Tibial nerve (tissue), 4 donors: ENCODE measurements around the gene TPSB2. TPM values are rescaled to one million over a fixed set of nuclear protein-coding genes. Genes with fewer than 3 reads are reported as not detected.
A peak's percentile ranks its signal among the peaks of the same experiment; 100 is the strongest.
"Not testable (repeated sequence)": the region's sequence is repeated elsewhere in the genome, so short reads cannot be mapped to it uniquely, and the experiment has no call there.

ENCODE experiments used
- DNase-seq, 2 donors: peaks; one replicate each; pipeline ENCODE4 v3.0.0-alpha.2; 2019; ENCODE audit warnings: low spot score in 2 of 2
- H3K27ac ChIP-seq, 4 donors: fragments of 200-600 bp; sonication (generic) in 3 of 4; one replicate each; pipeline ENCODE4 v1.5.1; 2017 to 2019; ENCODE audit warnings: mild to moderate bottlenecking in 1 of 4
- H3K27me3 ChIP-seq, 2 donors: fragments of 200-600 bp; sonication (generic) in 1 of 2; one replicate each; pipeline versions ENCODE4 v1.5.1 to v1.6.0; 2017 to 2019
- H3K36me3 ChIP-seq, 3 donors: fragments of 200-600 bp; sonication (generic); one replicate each; pipeline ENCODE4 v1.5.1; 2018 to 2019
- H3K4me1 ChIP-seq, 4 donors: fragments of 200-600 bp; sonication (generic) in 3 of 4; one replicate each; pipeline ENCODE4 v1.5.1; 2017 to 2019
- H3K4me3 ChIP-seq, 4 donors: fragments of 200-600 bp; sonication (generic) in 3 of 4; one replicate each; pipeline ENCODE4 v1.5.1; 2017 to 2019; ENCODE audit warnings: mild to moderate bottlenecking in 1 of 4, moderate library complexity in 1 of 4
- H3K9me3 ChIP-seq, 4 donors: fragments of 200-600 bp; sonication (generic) in 3 of 4; one replicate each; pipeline ENCODE4 v1.5.1; 2017 to 2019
- CTCF ChIP-seq, 5 experiments: fragments of 200-600 bp in 3 of 5; fragments of 450-650 bp in 2 of 5; sonication (generic) in 3 of 5; IDR thresholded peaks; one replicate each; pipeline ENCODE4 v1.5.1; 2016 to 2019; ENCODE audit warnings: antibody characterized with exemption in 5 of 5, mild to moderate bottlenecking in 3 of 5, moderate library complexity in 2 of 5
- EP300 ChIP-seq, 2 donors: sonication (generic); formaldehyde crosslinking; IDR thresholded peaks; one replicate each; pipeline ENCODE4 v1.6.1; 2017; ENCODE audit warnings: antibody characterized with exemption in 2 of 2, mild to moderate bottlenecking in 1 of 2
- POLR2A ChIP-seq, 2 donors: fragments of 450-650 bp; IDR thresholded peaks; one replicate each; pipeline ENCODE4 v1.6.1; 2017; ENCODE audit warnings: antibody characterized with exemption in 2 of 2, mild to moderate bottlenecking in 2 of 2, moderate library complexity in 2 of 2
- WGBS, 2 donors: methylation state at CpG; one replicate each; pipeline ENCODE4 v1.1.5; 2018; 5-methylcytosine and 5-hydroxymethylcytosine counted together
- total RNA-seq, 4 donors: library from RNA; depleted of rRNA; stranded (reverse); fragments of >200 nt; gene quantifications; one replicate each; pipeline ENCODE4 v1.1.0, GENCODE V29; 2016

The TPSB2 gene
- total RNA-seq, 4 donors from 2014 or later, result 14.7 to 59.0 (median 29.1) TPM

GRCh38 chr16:1188432-1189189 is 41.4 kb downstream of the TPSB2 start:
- DNase-seq, result peak; percentile 13 to 26

GRCh38 chr16:1185460-1186207 is 44.4 kb downstream of the TPSB2 start:
- H3K27ac ChIP-seq, H3K9me3 ChIP-seq, H3K36me3 ChIP-seq, H3K4me3 ChIP-seq, DNase-seq: not testable (repeated sequence)
- whole genome bisulfite sequencing, 2 donors, result 91 to 93% methylated on average over 36 to 39 of the region's 86 CpGs
- Histone ChIP-seq H3K4me1 (peaks cover 0 to 16% (median 0%) of the 10 kb centered on the region in 4 donors), H3K27me3 (peaks cover 0 to 34% of the 10 kb centered on the region in 2 donors)

More at GRCh38 chr16:1188432-1189189, 41.4 kb downstream of the TPSB2 start:
- Histone ChIP-seq H3K9me3 (no peaks in the 10 kb centered on the region), H3K4me3 (no peak overlapping the region), H3K36me3 (no peaks in the 10 kb centered on the region), H3K4me1 (no peaks in the 10 kb centered on the region), H3K27me3 (peaks cover 0 to 14% of the 10 kb centered on the region in 2 donors), H3K27ac (no peak overlapping the region)
- WGBS, 2 donors, result 35 to 46% methylated on average over 23 to 24 of the region's 32 CpGs
- TF ChIP-seq CTCF (IDR thresholded peaks at IDR 0.05) (no peak), POLR2A (IDR thresholded peaks at IDR 0.05) (no peak), EP300 (IDR thresholded peaks at IDR 0.05) (no peak)

GRCh38 chr16:1184980-1185379 is 45.0 kb downstream of the TPSB2 start:
- Histone ChIP-seq H3K27ac (no peak overlapping the region), H3K27me3 (peaks cover 0 to 40% of the 10 kb centered on the region in 2 donors)

GRCh38 chr16:1184156-1184868 is 45.7 kb downstream of the TPSB2 start:
- peaks cover 0 to 16% (median 0%) of the 10 kb centered on the region in 4 donors for H3K4me1 ChIP-seq
- peaks cover 0 to 45% of the 10 kb centered on the region in 2 donors for H3K27me3 ChIP-seq
- no peaks in the 10 kb centered on the region for H3K36me3 ChIP-seq
- TF ChIP-seq CTCF (IDR thresholded peaks at IDR 0.05), result no peak
- no peak for TF ChIP-seq EP300 (IDR thresholded peaks at IDR 0.05)
- TF ChIP-seq POLR2A (IDR thresholded peaks at IDR 0.05), result no peak
- no peaks in the 10 kb centered on the region for H3K9me3 ChIP-seq
- DNase-seq, result no peak
- no peak overlapping the region for H3K27ac ChIP-seq
- WGBS, 2 donors, result 73 to 80% methylated on average over 15 to 25 of the region's 26 CpGs
- H3K4me3 ChIP-seq, result no peak overlapping the region

More at GRCh38 chr16:1184980-1185379, 45.0 kb downstream of the TPSB2 start:
- Histone ChIP-seq H3K9me3 (no peaks in the 10 kb centered on the region), H3K4me1 (peaks cover 0 to 16% (median 0%) of the 10 kb centered on the region in 4 donors), H3K36me3 (no peaks in the 10 kb centered on the region), H3K4me3 (no peak overlapping the region)
- TF ChIP-seq CTCF (IDR thresholded peaks at IDR 0.05) (no peak), POLR2A (IDR thresholded peaks at IDR 0.05) (no peak), EP300 (IDR thresholded peaks at IDR 0.05) (no peak)
- DNase-seq, result no peak
- 96% methylated on average over 18 of the region's 18 CpGs for WGBS, 2 donors
